Loucy (cell line): ENCODE results near the gene FAM229A.

Source experiments
- CTCF ChIP-seq: fragments of 200-600 bp; sonication (generic); conservative IDR thresholded peaks from 2 replicates; pipeline ENCODE4 v1.5.1; 2014; ENCODE audit warnings: mild to moderate bottlenecking, antibody characterized with exemption, low read length
- EZH2phosphoT487 ChIP-seq: fragments of 200-600 bp; IDR thresholded peaks from 2 replicates; pipeline ENCODE4 v1.6.1; 2018; ENCODE audit warnings: antibody characterized with exemption, mild to moderate bottlenecking, moderate library complexity, borderline replicate concordance

GRCh38 chr1:32334274-32334861 is 27.9 kb downstream of the FAM229A start:
- TF ChIP-seq CTCF, result no peak
- no peak for TF ChIP-seq EZH2phosphoT487
